ENCODE results near the gene ST6GALNAC1. TPM values are rescaled to one million over a fixed set of nuclear protein-coding genes. Genes with fewer than 3 reads are reported as not detected.

The ST6GALNAC1 gene
- total and polyA plus RNA-seq, 2 of the 13 experiments (the other 11 are each of a cell fraction or from before 2014, with no cell fraction given), result not detected

DNA sequence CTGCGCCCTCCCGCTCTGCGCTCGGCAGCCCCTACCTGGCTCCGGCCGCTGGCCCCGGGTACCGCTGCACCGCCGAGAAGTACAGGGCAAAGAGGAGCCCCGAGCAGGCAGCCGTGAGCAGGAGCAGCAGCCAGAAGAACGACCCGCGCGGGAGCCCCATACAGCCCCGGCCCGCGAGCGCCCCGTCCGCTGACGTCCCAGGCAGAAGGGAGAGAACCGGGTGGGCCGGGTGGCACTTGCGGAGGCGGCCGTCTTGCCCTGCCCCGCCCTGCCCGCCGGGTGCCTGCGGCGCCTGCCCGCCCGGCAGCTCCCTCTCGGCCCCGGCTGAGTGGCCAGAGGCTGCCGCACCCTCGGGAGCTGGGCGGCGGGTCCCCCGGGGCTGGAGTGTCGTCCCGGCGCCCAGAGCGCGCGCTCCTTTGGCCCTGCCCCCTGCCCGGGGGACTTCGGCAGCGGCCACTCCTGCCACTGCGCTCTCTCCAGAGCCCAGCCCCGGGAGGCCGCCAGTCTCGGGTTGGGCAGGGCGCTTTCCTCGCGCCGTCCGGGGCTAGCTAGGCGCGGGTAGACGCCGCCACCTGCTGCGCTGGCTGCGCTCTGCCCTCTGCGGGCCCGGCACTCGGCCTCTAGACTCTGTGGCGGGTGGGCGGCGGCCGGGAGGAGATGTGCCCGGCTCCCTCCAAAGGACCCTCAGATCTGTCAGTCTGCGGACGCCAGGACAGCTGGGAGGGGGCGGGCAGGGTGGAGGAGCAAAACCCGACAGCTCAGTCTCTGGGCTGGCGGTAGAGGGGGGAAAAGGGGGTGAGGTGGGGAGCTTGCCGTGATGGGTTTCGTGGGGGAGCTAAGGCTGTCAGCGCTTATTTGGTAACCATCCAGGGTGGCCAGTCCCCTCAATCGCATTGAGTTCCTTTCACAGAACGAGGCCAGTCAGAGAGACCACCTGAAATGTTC is 57.6 kb downstream of the ST6GALNAC1 start, which contains the start of gene ST6GALNAC2 (continued):
- peak; percentile 54 for TF ChIP-seq ZNF883 (CRISPR knock-in tag; IDR thresholded peaks at IDR 0.05; ENCODE audit: not compliant biosample characterization)
- peak; percentile 48; the same call in 1 of the 2 replicates for TF ChIP-seq ZFY (CRISPR knock-in tag; IDR thresholded peaks at IDR 0.05)
- peak; percentile 84 for TF ChIP-seq STAG1 (CRISPR knock-in tag; IDR thresholded peaks at IDR 0.05)
- peak; percentile 63; the same call in 1 of the 2 replicates for TF ChIP-seq ARNT2 (CRISPR knock-in tag; IDR thresholded peaks at IDR 0.05; ENCODE audit: low read depth)
- TF ChIP-seq, protein P1, sequence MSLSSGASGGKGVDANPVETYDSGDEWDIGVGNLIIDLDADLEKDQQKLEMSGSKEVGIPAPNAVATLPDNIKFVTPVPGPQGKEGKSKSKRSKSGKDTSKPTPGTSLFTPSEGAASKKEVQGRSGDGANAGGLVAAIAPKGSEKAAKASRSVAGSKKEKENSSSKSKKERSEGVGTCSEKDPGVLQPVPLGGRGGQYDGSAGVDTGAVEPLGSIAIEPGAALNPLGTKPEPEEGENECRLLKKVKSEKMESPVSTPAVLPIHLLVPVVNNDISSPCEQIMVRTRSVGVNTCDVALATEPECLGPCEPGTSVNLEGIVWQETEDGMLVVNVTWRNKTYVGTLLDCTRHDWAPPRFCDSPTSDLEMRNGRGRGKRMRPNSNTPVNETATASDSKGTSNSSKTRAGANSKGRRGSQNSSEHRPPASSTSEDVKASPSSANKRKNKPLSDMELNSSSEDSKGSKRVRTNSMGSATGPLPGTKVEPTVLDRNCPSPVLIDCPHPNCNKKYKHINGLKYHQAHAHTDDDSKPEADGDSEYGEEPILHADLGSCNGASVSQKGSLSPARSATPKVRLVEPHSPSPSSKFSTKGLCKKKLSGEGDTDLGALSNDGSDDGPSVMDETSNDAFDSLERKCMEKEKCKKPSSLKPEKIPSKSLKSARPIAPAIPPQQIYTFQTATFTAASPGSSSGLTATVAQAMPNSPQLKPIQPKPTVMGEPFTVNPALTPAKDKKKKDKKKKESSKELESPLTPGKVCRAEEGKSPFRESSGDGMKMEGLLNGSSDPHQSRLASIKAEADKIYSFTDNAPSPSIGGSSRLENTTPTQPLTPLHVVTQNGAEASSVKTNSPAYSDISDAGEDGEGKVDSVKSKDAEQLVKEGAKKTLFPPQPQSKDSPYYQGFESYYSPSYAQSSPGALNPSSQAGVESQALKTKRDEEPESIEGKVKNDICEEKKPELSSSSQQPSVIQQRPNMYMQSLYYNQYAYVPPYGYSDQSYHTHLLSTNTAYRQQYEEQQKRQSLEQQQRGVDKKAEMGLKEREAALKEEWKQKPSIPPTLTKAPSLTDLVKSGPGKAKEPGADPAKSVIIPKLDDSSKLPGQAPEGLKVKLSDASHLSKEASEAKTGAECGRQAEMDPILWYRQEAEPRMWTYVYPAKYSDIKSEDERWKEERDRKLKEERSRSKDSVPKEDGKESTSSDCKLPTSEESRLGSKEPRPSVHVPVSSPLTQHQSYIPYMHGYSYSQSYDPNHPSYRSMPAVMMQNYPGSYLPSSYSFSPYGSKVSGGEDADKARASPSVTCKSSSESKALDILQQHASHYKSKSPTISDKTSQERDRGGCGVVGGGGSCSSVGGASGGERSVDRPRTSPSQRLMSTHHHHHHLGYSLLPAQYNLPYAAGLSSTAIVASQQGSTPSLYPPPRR (CRISPR knock-in tag; IDR thresholded peaks at IDR 0.05; ENCODE audit: borderline replicate concordance), result no peak
- TF ChIP-seq MXD4 (CRISPR knock-in tag; IDR thresholded peaks at IDR 0.05), result peak; percentile 71; the same call in 1 of the 2 replicates
- peak; percentile 60; the same call in 1 of the 2 replicates for TF ChIP-seq GABPB1 (CRISPR knock-in tag; IDR thresholded peaks at IDR 0.05)
- TF ChIP-seq PCBP1 (IDR thresholded peaks at IDR 0.05; ENCODE audit: borderline replicate concordance, low read depth, low read length), result no peak
- no peak for TF ChIP-seq ZNF382 (CRISPR knock-in tag; IDR thresholded peaks at IDR 0.05; ENCODE audit: borderline replicate concordance)
- TF ChIP-seq ZNF776 (CRISPR knock-in tag; IDR thresholded peaks at IDR 0.05), result peak; percentile 84
- no peak for TF ChIP-seq HNRNPH1 (optimal IDR thresholded peaks at IDR 0.05; ENCODE audit: low read depth, low read length)
- no peak for TF ChIP-seq MAFK (conservative IDR thresholded peaks at IDR 0.05 in 1 of 2, IDR thresholded peaks at IDR 0.05 in 1 of 2; ENCODE audit: low read length in 2 of 2)
- TF ChIP-seq HNF4A (CRISPR knock-in tag; IDR thresholded peaks at IDR 0.05), result peak; percentile 40
- TF ChIP-seq ZNF891 (CRISPR knock-in tag; IDR thresholded peaks at IDR 0.05), result peak; percentile 23; the same call in 1 of the 2 replicates
- 0 out of 2 replicates have a peak, but pooled peaks have one; percentile 29 for TF ChIP-seq NR2C2 (CRISPR knock-in tag; IDR thresholded peaks at IDR 0.05; ENCODE audit: borderline replicate concordance)
- TF ChIP-seq ZNF224 (CRISPR knock-in tag; IDR thresholded peaks at IDR 0.05), result no peak
- 0 out of 2 replicates have a peak, but pooled peaks have one; percentile 11 for TF ChIP-seq ETV5 (CRISPR knock-in tag; IDR thresholded peaks at IDR 0.05; ENCODE audit: borderline replicate concordance)
- TF ChIP-seq, protein P2, sequence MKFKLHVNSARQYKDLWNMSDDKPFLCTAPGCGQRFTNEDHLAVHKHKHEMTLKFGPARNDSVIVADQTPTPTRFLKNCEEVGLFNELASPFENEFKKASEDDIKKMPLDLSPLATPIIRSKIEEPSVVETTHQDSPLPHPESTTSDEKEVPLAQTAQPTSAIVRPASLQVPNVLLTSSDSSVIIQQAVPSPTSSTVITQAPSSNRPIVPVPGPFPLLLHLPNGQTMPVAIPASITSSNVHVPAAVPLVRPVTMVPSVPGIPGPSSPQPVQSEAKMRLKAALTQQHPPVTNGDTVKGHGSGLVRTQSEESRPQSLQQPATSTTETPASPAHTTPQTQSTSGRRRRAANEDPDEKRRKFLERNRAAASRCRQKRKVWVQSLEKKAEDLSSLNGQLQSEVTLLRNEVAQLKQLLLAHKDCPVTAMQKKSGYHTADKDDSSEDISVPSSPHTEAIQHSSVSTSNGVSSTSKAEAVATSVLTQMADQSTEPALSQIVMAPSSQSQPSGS (CRISPR knock-in tag; IDR thresholded peaks at IDR 0.05), result 0 out of 2 replicates have a peak, but pooled peaks have one; percentile 17
- TF ChIP-seq ZSCAN20 (CRISPR knock-in tag; IDR thresholded peaks at IDR 0.05; ENCODE audit: borderline replicate concordance), result peak; percentile 50; the same call in 1 of the 2 replicates
- TF ChIP-seq, protein P3, sequence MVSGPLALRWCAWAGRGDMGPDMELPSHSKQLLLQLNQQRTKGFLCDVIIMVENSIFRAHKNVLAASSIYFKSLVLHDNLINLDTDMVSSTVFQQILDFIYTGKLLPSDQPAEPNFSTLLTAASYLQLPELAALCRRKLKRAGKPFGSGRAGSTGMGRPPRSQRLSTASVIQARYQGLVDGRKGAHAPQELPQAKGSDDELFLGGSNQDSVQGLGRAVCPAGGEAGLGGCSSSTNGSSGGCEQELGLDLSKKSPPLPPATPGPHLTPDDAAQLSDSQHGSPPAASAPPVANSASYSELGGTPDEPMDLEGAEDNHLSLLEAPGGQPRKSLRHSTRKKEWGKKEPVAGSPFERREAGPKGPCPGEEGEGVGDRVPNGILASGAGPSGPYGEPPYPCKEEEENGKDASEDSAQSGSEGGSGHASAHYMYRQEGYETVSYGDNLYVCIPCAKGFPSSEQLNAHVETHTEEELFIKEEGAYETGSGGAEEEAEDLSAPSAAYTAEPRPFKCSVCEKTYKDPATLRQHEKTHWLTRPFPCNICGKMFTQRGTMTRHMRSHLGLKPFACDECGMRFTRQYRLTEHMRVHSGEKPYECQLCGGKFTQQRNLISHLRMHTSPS (CRISPR knock-in tag; IDR thresholded peaks at IDR 0.05; ENCODE audit: low read depth), result peak; percentile 87
- peak; percentile 53; the same call in 1 of the 2 replicates for TF ChIP-seq HOXA3 (CRISPR knock-in tag; IDR thresholded peaks at IDR 0.05)

All from HepG2 (cell line).